ENCODE measurements around the gene PCNX3.

DNA sequence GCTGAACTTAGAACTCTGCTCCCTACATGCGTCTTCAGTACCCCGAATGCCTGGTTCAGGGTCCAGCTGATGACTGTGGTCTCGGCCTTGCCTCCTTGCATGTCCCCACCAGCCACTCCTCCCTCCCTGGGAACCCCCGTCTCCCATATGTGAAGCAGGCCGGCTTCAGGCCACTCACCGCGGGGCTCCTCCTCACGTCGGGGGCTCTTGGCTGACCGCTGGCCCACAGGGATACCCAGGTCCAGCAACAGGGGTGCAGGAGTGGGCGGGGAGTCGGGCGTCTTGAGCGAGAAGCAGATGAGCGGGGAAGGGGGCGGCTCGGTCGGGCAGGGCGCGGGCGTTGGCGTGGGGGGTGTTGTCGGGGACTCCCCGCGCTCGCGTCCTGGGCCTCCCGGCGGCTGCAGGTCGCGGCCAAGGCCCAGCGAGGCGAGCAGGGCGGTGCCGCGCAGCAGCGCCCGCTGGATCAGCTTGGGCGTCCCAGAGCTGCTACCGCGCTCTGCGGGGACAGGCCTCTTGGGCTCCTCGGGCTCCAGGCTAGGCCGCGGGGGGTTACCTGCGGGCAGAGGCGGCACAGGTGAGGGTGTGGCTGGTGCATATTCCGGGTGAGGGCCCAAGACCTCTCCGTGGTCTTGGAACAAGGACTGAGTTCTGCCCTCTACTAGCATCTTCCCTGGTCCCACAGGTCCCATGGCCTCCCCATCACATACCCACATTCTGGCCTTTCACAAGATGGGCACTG, 16.2 kb upstream of the PCNX3 start:
- TF ChIP-seq POLR2A (IDR thresholded peaks at IDR 0.05; ENCODE audit: low read length) (no peak), GATA1 (IDR thresholded peaks at IDR 0.05; ENCODE audit: low read depth, low read length) (no peak)
